CD4-positive, alpha-beta T cell treated with Interleukin-6 at 100 ng/mL for 8 hours (primary cell): ENCODE data around the gene TPPP3.
"Not testable (repeated sequence)": the region's sequence is repeated elsewhere in the genome, so short reads cannot be mapped to it uniquely, and the experiment has no call there.

Experiments used
- DNase-seq: peaks from one replicate; pipeline ENCODE4 v3.0.0-alpha.2; 2020; ENCODE audit warnings: mixed read lengths, low spot score

The TPPP3 gene

DNA sequence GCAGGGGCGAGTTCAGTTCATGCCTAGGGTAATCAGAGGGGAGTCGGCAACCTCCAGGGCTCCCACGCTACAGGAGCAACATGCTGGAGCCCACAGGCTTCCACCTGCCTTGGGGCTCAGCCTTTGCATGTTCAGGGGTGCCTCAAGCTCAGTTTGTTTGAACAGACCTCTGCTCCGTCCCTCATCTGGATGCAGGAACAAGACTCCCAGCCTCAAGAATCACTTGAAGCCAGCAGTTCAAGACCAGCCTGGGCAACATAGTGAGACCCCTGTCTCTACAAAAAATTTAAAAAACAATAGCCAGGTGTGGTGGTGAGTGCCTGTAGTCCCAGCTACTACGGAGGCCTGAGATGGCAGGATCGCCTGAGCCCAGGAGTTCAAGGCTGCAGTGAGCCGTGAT is 32.7 kb upstream of the TPPP3 start:
- no peak for DNase-seq

DNA sequence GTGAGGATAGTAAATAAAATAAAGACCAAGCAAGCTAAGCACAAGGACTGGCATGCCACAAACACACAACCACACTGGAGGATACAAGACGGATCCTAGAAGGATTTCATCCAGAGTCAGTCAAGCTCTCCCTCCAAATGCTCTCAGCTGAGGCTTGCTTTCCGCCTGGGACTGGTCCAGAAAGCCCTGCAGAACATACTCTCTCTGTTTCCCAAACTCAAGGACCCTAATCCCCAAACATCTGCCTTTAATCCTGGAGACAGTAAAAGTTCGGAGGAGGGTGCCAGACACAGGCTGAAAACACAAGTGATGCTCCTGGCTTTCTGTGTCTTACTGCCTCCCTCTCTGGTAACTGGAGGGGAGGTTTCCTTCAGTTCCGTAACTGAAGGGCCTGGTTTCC is 32.3 kb upstream of the TPPP3 start:
- DNase-seq: no peak

DNA sequence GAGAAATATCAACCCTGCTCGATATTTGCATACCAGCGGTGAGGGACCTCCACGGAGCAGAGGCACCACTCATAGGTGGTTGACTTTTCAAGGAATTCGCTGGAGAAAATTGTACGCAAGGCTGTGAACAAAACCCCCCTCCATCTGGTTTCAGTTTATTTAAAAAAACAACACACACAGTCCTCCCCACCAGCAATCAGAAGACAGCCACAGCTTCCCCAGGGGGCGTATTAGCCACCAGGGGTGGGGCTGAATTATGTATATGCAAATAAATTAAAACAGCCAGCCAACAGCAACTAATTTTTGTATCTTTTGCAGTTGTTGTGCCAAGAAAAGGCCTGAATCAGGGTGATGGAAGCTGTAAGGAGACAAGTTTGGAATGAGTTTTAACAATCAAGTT is 31.8 kb upstream of the TPPP3 start:
- DNase-seq: no peak

- DNase-seq: no peak
Measured at GRCh38 chr16:67424261-67424615, 30.9 kb upstream of the TPPP3 start.

- DNase-seq: no peak
Measured at GRCh38 chr16:67423611-67424260, 30.4 kb upstream of the TPPP3 start.

DNA sequence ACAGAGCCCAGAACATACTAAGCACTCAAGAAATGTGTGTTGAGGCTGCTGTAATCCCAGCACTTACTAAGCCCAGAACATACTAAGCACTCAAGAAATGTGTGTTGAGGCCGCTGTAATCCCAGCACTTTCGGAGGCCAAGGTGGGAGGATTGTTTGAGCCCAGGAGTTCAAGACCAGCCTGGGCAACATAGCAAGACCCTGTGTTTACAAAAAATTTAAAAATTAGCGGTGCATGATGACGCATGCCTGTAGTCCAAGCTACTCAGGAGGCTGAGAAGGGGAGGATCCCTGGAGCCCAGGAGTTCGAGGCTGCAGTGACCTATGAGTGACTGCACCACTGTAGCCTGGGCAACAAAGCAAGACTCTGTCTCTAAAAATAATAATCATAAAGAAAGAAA is 29.7 kb upstream of the TPPP3 start:
- DNase-seq: no peak

DNA sequence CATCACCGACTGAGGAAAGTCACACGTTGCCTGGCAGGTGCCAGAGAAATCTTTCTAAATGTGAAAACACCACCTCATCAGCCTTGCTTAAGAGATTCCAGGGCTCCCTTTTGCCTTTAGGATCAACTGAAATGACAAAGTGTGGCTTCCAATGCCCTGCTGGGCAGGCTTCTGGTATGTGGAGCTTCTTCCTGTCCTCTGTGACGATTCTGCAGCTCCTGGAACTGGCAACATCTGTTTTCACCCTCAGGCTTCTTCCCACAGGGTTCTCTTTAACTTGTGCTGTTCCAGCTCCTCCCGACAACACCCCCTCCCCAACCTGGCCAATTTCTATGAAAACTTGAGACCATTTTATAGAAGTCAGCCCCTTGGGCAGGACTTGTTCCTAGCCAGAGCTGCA is 27.7 kb upstream of the TPPP3 start:
- no peak for DNase-seq

DNA sequence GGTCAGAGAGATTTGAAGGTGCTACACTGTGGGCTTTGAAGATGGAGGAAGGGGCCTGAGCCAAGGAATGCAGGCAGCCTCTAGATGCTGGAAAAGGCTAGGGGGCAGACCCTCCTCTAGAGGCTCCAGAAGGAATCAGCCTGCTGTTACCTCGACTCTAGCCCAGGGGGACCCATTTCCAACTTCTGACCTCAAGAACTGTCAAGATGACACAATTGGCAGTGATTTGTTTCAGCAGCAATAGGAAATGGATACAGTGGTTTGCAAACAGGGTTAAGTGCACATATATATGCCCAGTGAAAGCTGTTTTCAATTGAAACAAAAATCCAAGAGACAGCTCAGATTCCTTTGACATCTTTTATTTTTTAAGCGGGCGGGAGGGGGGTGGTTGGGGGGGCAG is 26.6 kb upstream of the TPPP3 start:
- DNase-seq: no peak

GRCh38 chr16:67419502-67419901 is 26.2 kb upstream of the TPPP3 start:
- no peak for DNase-seq

DNA sequence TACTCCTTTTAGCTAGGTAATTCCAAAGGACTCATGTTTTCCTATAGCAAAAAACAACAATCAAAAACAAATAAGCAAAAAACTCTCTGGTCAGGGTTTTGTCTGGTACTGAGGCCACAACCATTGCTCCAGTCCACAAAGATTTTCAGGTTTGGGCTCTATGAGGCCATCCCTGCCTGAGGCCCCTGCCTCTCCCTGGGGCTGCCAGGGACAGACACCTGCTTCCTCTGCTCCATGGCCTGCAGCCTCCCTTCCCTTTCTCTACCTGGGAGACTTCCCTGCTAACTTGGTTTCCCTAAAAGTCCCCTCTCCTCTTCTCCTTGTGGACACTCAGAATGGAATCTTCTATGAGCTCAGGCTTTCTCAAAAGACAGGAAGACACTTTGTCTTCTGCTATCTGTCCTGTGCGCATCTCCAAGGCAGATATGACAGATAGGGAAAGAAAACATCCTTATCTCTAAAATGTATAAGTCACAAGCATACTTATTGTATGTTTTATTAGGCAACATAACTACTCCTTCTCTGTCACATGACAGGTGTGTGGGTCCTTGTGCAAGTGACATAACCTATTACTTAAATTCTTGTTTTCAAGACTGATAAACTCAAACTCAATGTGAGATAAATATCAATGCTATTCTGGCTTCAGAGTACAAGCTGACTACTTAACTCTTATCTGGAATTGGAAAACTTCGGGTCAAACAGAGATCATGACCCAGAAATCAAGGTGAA is 24.2 kb upstream of the TPPP3 start:
- no peak for DNase-seq

DNA sequence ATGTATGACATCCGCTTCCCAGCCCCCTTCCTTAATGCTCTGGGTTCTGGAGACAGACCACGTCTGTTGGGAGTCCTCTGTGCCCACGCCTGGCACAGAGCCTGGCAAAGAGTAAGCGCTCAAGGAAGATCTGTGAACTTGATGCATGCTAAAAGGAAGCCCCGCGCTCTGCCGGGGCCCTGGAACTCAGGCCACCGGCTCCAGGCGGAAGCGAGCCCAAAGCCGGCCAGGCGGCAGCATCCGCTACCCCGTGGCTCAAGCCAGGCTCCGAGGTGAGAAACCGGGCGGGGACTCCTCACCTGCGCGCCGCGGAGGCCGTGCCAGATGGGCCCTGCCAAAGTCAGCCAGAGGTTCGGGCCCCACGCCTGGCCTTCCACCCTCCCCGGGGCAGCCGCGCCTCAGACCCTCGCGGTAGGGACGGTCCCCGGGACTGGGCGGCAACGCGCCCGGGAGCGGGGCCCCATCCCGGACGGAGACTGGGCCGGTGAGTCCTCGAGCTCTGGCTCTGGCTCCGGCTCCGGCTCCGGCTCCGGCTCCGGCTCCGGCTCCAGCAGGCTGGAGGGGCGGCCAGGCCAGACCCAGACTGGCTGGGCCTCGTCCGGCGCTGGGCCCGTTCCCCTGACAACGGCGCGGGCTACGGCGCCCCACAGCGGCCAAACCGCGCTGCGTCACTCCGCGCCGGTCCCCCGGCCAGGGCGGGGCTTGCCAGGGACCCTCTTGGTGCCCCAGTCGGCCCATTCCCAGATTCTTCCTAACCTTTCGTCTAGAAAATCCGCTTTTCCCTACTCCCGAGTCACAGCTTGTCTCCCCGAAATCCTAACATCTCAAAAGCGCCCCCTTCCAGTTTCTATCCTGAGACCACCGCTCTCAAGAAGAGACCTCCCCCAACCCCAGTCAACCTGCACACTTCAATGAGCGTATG is 22.8 kb upstream of the TPPP3 start, which contains the start of gene ZDHHC1:
TSS of gene ZDHHC1 (minus strand) at position 606 of the 922 bp plus-strand sequence. CDS start 8,702 bp downstream, outside the sequence.
- DNase-seq: no peak

GRCh38 chr16:67415421-67415820 is 22.1 kb upstream of the TPPP3 start:
- DNase-seq: not testable (repeated sequence)

GRCh38 chr16:67413978-67414911 is 20.9 kb upstream of the TPPP3 start:
- no peak for DNase-seq

DNA sequence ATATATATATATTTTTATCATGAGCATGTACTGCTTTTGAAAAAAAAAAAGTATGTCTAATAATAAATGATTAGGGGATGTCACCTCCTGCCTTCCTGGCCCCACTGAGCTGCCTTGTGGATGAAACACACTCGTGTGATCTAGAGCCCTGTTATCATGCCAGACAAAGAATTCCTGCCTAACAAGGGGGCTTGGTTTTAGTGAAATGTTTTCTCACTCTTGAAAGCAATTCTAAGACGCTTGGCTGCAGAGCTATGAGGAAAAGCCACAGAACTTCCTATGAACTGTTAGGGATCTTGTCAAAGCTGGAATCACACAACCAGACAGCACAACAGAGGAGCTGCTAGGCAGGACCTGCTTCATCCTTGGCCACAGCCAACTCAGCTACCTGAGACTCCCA is 19.0 kb upstream of the TPPP3 start:
- no peak for DNase-seq

GRCh38 chr16:67411339-67411738 is 18.0 kb upstream of the TPPP3 start:
- DNase-seq: no peak

- no peak for DNase-seq
Measured at GRCh38 chr16:67409631-67410030, 16.3 kb upstream of the TPPP3 start.

GRCh38 chr16:67407788-67408452 is 14.6 kb upstream of the TPPP3 start:
- no peak for DNase-seq

DNA sequence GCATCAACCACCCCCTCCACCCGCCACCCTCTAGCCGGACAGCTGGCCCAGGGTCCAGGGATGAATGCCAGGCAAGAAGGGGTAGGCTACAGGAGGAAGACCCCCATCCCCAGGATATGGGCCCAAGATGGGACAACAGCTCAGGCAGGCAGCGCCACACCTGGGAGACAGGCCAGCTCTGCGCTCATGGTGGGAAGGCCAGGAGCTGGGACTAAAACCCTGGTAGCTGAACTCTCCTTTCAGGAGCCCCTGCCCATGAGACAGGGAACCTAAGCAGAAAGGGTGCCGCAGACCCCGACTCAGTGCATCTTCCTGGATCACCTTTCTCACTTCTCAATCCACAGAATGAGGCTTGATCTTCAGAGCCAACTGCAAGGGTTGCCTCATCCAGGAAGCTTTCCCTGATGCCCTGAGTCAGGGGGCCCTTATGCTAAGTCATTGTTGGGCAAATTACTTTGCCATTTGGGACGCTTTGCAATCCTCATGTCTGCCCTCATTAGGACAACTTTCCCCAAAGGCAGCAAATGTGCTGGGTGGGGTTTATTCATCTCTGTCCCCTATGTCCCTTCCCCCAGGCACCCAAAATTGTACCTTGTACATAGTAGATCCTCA is 14.0 kb upstream of the TPPP3 start:
- DNase-seq: no peak

- DNase-seq: no peak
Measured at GRCh38 chr16:67406111-67406971, 13.0 kb upstream of the TPPP3 start.

- no peak for DNase-seq
Measured at GRCh38 chr16:67405336-67405735, 12.0 kb upstream of the TPPP3 start.
